ENCODE measurements around the gene ISL2.

DNA sequence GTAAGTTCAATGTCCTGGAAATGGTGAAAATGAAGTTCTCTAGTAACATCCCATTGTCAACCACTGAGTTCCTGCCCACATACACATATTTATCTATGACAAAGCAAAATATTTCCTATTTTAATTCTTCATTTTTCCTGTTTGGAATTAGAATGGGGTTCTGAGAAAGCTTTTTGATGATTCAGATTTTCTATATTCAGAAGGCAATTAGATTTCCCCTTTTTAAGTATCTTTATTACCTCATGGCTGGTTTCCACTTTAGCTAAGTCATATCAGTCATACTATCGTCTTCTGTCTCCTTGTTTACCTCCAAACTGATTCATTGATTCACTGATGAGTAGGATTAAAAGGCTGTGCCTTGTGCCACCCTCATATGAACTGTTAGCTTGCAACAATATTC, 43.2 kb upstream of the ISL2 start:
- TF ChIP-seq CTCF (conservative IDR thresholded peaks at IDR 0.05 in 1 of 2, IDR thresholded peaks at IDR 0.05 in 1 of 2; ENCODE audit: extremely low read depth in 1 of 2, insufficient read depth in 1 of 2, low read depth in 1 of 2, low read length in 2 of 2) (no peak), EZH2 (IDR thresholded peaks at IDR 0.05; ENCODE audit: borderline replicate concordance, low read length) (no peak)

Data from mammary epithelial cell (primary cell).